ENCODE data around the gene INO80E. TPM values are rescaled to one million over a fixed set of nuclear protein-coding genes. Genes with fewer than 3 reads are reported as not detected.
A peak's percentile ranks its signal among the peaks of the same experiment; 100 is the strongest.

Gene INO80E
- total RNA-seq, 5 donors from 2014 or later (not counting 1 experiment from before 2014, with no cell fraction given) = 84.8 to 152 (median 128) TPM

DNA sequence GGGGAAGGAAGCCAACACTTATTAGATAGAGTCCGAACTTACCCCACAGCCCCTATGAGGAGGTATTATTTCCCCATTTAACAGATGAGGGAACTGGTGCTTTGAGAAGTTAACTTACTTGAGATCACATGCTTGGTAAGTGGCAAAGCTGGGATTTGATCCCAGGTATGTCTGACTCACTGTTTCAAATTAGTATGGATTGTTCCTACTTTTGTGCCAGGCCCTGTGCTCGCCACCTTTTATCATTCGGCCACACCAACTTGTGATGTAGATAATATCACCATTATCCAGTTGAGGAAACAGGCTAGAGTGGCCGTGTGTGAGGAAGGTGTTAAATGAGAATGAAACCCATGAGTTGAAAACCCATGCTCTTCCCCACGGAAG is 11.3 kb upstream of the INO80E start:
- H3K27me3 Mint-ChIP-seq = no peaks in the 10 kb centered on the region
- no peak overlapping the region for H3K27ac Mint-ChIP-seq
- H3K4me3 ChIP-seq (ENCODE audit: control insufficient read depth in 1 of 2, extremely low read depth in 1 of 2, low read length in 1 of 2) = no peak overlapping the region
- H3K9me3 ChIP-seq = no peaks in the 10 kb centered on the region
- POLR2A ChIA-PET = no interaction called here
- no CpG with 5 or more reads among the region's 5 CpGs for WGBS (ENCODE audit: insufficient coverage)
- ATAC-seq (replicated peaks in 1 of 4) = no peak
- H3K4me3 Mint-ChIP-seq = no peak overlapping the region
- H3K27me3 ChIP-seq (replicated peaks in 1 of 2; ENCODE audit: control insufficient read depth in 2 of 2, extremely low read depth in 1 of 2, insufficient read depth in 2 of 2, low read length in 1 of 2) = no peaks in the 10 kb centered on the region
- peaks cover 15 to 88% of the 10 kb centered on the region in 2 donors for H3K36me3 ChIP-seq (ENCODE audit: control insufficient read depth in 2 of 2, extremely low read depth in 1 of 2, insufficient read depth in 1 of 2, low read length in 1 of 2)
- H3K9me3 Mint-ChIP-seq = no peaks in the 10 kb centered on the region
- CTCF ChIA-PET = no interaction called here
- no peaks in the 10 kb centered on the region for H3K4me1 ChIP-seq (ENCODE audit: control insufficient read depth in 1 of 2, extremely low read depth in 1 of 2, insufficient read depth in 2 of 2, low read length in 2 of 2)
- DNase-seq = no peak
- H3K4me1 Mint-ChIP-seq = no peaks in the 10 kb centered on the region
- H3K36me3 Mint-ChIP-seq = peaks cover 57% of the 10 kb centered on the region
- no peak overlapping the region for H3K27ac ChIP-seq (ENCODE audit: low read length)

DNA sequence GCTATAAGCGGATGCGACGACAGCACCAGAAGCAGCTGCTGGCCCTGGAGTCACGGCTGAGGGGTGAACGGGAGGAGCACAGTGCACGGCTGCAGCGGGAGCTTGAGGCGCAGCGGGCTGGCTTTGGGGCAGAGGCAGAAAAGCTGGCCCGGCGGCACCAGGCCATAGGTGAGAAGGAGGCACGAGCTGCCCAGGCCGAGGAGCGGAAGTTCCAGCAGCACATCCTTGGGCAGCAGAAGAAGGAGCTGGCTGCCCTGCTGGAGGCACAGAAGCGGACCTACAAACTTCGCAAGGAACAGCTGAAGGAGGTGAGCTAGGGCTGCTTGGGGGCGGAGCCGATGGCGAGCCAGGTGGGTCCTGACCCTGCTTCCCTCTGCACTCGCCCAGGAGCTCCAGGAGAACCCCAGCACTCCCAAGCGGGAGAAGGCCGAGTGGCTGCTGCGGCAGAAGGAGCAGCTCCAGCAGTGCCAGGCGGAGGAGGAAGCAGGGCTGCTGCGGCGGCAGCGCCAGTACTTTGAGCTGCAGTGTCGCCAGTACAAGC is 10.7 kb upstream of the INO80E start:
- Histone ChIP-seq H3K36me3 (ENCODE audit: control insufficient read depth in 2 of 2, extremely low read depth in 1 of 2, insufficient read depth in 1 of 2, low read length in 1 of 2) (peaks cover 15 to 84% of the 10 kb centered on the region in 2 donors), H3K27me3 (replicated peaks in 1 of 2; ENCODE audit: control insufficient read depth in 2 of 2, extremely low read depth in 1 of 2, insufficient read depth in 2 of 2, low read length in 1 of 2) (no peaks in the 10 kb centered on the region), H3K4me3 (ENCODE audit: control insufficient read depth in 1 of 2, extremely low read depth in 1 of 2, low read length in 1 of 2) (no peak overlapping the region), H3K9me3 (no peaks in the 10 kb centered on the region), H3K4me1 (ENCODE audit: control insufficient read depth in 1 of 2, extremely low read depth in 1 of 2, insufficient read depth in 2 of 2, low read length in 2 of 2) (no peaks in the 10 kb centered on the region), H3K27ac (ENCODE audit: low read length) (no peak overlapping the region)
- H3K4me3 Mint-ChIP-seq = no peak overlapping the region
- H3K4me1 Mint-ChIP-seq = no peaks in the 10 kb centered on the region
- ChIA-PET CTCF (no interaction called here), POLR2A (no interaction called here)
- peaks cover 57% of the 10 kb centered on the region for H3K36me3 Mint-ChIP-seq
- WGBS (ENCODE audit: insufficient coverage) = 97% methylated on average over 25 of the region's 28 CpGs
- ATAC-seq (replicated peaks in 1 of 4) (no peak), DNase-seq (no peak)
- H3K27me3 Mint-ChIP-seq = no peaks in the 10 kb centered on the region
- H3K9me3 Mint-ChIP-seq = no peaks in the 10 kb centered on the region
- H3K27ac Mint-ChIP-seq = no peak overlapping the region

DNA sequence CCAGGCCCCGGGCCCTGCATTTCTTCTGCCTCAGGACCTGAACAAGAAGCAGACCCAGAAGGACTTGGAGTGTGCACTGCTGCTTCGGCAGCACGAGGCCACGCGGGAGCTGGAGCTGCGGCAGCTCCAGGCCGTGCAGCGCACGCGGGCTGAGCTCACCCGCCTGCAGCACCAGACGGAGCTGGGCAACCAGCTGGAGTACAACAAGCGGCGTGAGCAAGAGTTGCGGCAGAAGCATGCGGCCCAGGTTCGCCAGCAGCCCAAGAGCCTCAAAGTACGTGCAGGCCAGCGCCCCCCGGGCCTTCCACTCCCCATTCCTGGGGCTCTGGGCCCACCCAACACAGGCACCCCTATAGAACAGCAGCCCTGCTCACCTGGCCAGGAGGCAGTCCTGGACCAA is 9.8 kb upstream of the INO80E start:
- Mint-ChIP-seq H3K36me3 (peaks cover 56% of the 10 kb centered on the region), H3K4me3 (no peak overlapping the region), H3K27ac (no peak overlapping the region), H3K9me3 (no peaks in the 10 kb centered on the region), H3K4me1 (no peaks in the 10 kb centered on the region), H3K27me3 (no peaks in the 10 kb centered on the region)
- Histone ChIP-seq H3K27me3 (replicated peaks in 1 of 2; ENCODE audit: control insufficient read depth in 2 of 2, extremely low read depth in 1 of 2, insufficient read depth in 2 of 2, low read length in 1 of 2) (no peaks in the 10 kb centered on the region), H3K9me3 (no peaks in the 10 kb centered on the region), H3K4me1 (ENCODE audit: control insufficient read depth in 1 of 2, extremely low read depth in 1 of 2, insufficient read depth in 2 of 2, low read length in 2 of 2) (no peaks in the 10 kb centered on the region), H3K4me3 (ENCODE audit: control insufficient read depth in 1 of 2, extremely low read depth in 1 of 2, low read length in 1 of 2) (no peak overlapping the region), H3K27ac (ENCODE audit: low read length) (no peak overlapping the region), H3K36me3 (ENCODE audit: control insufficient read depth in 2 of 2, extremely low read depth in 1 of 2, insufficient read depth in 1 of 2, low read length in 1 of 2) (peaks cover 15 to 82% of the 10 kb centered on the region in 2 donors)
- WGBS (ENCODE audit: insufficient coverage) = 95% methylated on average over 15 of the region's 20 CpGs
- ATAC-seq (replicated peaks in 1 of 4) = no peak
- ChIA-PET CTCF (no interaction called here), POLR2A (no interaction called here)
- no peak for DNase-seq

DNA sequence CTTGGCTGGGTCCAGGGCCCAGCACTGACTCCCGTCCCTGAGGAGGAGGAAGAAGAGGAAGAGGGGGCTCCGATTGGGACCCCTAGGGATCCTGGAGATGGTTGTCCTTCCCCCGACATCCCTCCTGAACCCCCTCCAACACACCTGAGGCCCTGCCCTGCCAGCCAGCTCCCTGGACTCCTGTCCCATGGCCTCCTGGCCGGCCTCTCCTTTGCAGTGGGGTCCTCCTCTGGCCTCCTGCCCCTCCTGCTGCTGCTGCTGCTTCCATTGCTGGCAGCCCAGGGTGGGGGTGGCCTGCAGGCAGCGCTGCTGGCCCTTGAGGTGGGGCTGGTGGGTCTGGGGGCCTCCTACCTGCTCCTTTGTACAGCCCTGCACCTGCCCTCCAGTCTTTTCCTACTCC is 9.1 kb upstream of the INO80E start:
- H3K9me3 ChIP-seq = no peaks in the 10 kb centered on the region
- H3K36me3 ChIP-seq (ENCODE audit: control insufficient read depth in 2 of 2, extremely low read depth in 1 of 2, insufficient read depth in 1 of 2, low read length in 1 of 2) = peaks cover 15 to 82% of the 10 kb centered on the region in 2 donors
- ChIA-PET POLR2A (no interaction called here), CTCF (no interaction called here)
- Mint-ChIP-seq H3K27ac (no peak overlapping the region), H3K4me1 (no peaks in the 10 kb centered on the region), H3K4me3 (no peak overlapping the region), H3K36me3 (peaks cover 53% of the 10 kb centered on the region), H3K9me3 (no peaks in the 10 kb centered on the region), H3K27me3 (no peaks in the 10 kb centered on the region)
- no peak overlapping the region for H3K4me3 ChIP-seq (ENCODE audit: control insufficient read depth in 1 of 2, extremely low read depth in 1 of 2, low read length in 1 of 2)
- no peak for ATAC-seq (replicated peaks in 1 of 4)
- H3K4me1 ChIP-seq (ENCODE audit: control insufficient read depth in 1 of 2, extremely low read depth in 1 of 2, insufficient read depth in 2 of 2, low read length in 2 of 2) = no peaks in the 10 kb centered on the region
- no peak for DNase-seq
- no CpG with 5 or more reads among the region's 5 CpGs for WGBS (ENCODE audit: insufficient coverage)
- H3K27ac ChIP-seq (ENCODE audit: low read length) = no peak overlapping the region
- no peaks in the 10 kb centered on the region for H3K27me3 ChIP-seq (replicated peaks in 1 of 2; ENCODE audit: control insufficient read depth in 2 of 2, extremely low read depth in 1 of 2, insufficient read depth in 2 of 2, low read length in 1 of 2)

DNA sequence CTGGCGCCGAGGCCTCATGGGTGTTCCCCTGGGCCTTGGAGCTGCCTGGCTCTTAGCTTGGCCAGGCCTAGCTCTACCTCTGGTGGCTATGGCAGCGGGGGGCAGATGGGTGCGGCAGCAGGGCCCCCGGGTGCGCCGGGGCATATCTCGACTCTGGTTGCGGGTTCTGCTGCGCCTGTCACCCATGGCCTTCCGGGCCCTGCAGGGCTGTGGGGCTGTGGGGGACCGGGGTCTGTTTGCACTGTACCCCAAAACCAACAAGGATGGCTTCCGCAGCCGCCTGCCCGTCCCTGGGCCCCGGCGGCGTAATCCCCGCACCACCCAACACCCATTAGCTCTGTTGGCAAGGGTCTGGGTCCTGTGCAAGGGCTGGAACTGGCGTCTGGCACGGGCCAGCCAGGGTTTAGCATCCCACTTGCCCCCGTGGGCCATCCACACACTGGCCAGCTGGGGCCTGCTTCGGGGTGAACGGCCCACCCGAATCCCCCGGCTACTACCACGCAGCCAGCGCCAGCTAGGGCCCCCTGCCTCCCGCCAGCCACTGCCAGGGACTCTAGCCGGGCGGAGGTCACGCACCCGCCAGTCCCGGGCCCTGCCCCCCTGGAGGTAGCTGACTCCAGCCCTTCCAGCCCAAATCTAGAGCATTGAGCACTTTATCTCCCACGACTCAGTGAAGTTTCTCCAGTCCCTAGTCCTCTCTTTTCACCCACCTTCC is 8.5 kb upstream of the INO80E start:
- CTCF ChIA-PET = no interaction called here
- WGBS (ENCODE audit: insufficient coverage) = 97% methylated on average over 35 of the region's 35 CpGs
- peaks cover 49% of the 10 kb centered on the region for H3K36me3 Mint-ChIP-seq

DNA sequence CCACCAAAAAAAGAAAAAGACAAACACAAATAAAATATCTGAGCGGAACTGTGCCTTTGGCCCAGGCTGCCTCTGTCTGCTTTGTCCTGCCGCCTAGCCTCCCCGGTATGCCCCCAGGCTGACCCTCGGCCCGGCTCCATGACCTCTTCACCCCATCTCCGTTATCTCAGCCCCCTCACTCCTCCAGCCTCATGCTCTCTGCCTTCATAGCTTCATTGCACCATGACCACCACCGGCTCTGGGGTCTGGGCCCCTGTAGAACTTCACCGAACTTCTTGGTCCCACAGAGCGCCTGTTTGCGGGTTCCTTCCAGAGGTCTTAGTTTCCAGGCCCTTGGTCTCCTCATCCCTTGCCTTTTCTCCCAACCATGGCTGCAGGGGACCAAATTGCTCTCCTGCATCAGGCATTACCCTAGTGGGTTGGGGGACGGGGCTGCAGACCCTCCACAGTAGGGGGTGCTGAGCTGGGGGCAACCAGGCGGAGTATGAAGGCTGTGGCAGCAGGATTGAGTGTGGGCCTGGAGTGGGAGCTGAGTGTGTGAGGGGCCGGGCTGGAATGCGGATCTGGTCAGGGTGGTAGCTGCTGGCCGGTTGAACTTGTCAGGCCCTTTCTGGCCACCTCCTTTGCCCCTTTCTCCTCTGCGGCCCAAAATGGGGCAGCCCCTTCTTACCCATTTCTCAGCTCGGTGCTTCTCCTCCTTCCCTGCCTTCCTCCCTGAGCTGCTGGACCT is 7.5 kb upstream of the INO80E start:
- POLR2A ChIA-PET = no interaction called here
- no peak overlapping the region for H3K4me3 Mint-ChIP-seq
- no peak overlapping the region for H3K4me3 ChIP-seq (ENCODE audit: control insufficient read depth in 1 of 2, extremely low read depth in 1 of 2, low read length in 1 of 2)
- H3K36me3 ChIP-seq (ENCODE audit: control insufficient read depth in 2 of 2, extremely low read depth in 1 of 2, insufficient read depth in 1 of 2, low read length in 1 of 2) = peaks cover 18 to 81% of the 10 kb centered on the region in 2 donors
- no peaks in the 10 kb centered on the region for H3K27me3 Mint-ChIP-seq
- peaks cover 41% of the 10 kb centered on the region for H3K36me3 Mint-ChIP-seq
- no peaks in the 10 kb centered on the region for H3K9me3 Mint-ChIP-seq
- CTCF ChIA-PET = no interaction called here
- no peak overlapping the region for H3K27ac ChIP-seq (ENCODE audit: low read length)
- no peak overlapping the region for H3K27ac Mint-ChIP-seq
- no peak for DNase-seq
- no peaks in the 10 kb centered on the region for H3K27me3 ChIP-seq (replicated peaks in 1 of 2; ENCODE audit: control insufficient read depth in 2 of 2, extremely low read depth in 1 of 2, insufficient read depth in 2 of 2, low read length in 1 of 2)
- no peak for ATAC-seq (replicated peaks in 1 of 4)
- H3K9me3 ChIP-seq = no peaks in the 10 kb centered on the region
- 96% methylated on average over 11 of the region's 17 CpGs for WGBS (ENCODE audit: insufficient coverage)
- H3K4me1 Mint-ChIP-seq = no peaks in the 10 kb centered on the region
- H3K4me1 ChIP-seq (ENCODE audit: control insufficient read depth in 1 of 2, extremely low read depth in 1 of 2, insufficient read depth in 2 of 2, low read length in 2 of 2) = no peaks in the 10 kb centered on the region

More for the DNA sequence above, 8.5 kb upstream of the INO80E start:
- DNase-seq = no peak
- H3K4me3 ChIP-seq (ENCODE audit: control insufficient read depth in 1 of 2, extremely low read depth in 1 of 2, low read length in 1 of 2) = no peak overlapping the region
- H3K9me3 ChIP-seq = no peaks in the 10 kb centered on the region
- no peak overlapping the region for H3K27ac Mint-ChIP-seq
- peak in 1 of 4 experiments; percentile 26 for ATAC-seq (replicated peaks in 1 of 4)
- H3K27ac ChIP-seq (ENCODE audit: low read length) = no peak overlapping the region
- no peaks in the 10 kb centered on the region for H3K27me3 ChIP-seq (replicated peaks in 1 of 2; ENCODE audit: control insufficient read depth in 2 of 2, extremely low read depth in 1 of 2, insufficient read depth in 2 of 2, low read length in 1 of 2)
- no peaks in the 10 kb centered on the region for H3K4me1 Mint-ChIP-seq
- H3K4me3 Mint-ChIP-seq = no peak overlapping the region
- peaks cover 15 to 82% of the 10 kb centered on the region in 2 donors for H3K36me3 ChIP-seq (ENCODE audit: control insufficient read depth in 2 of 2, extremely low read depth in 1 of 2, insufficient read depth in 1 of 2, low read length in 1 of 2)
- H3K4me1 ChIP-seq (ENCODE audit: control insufficient read depth in 1 of 2, extremely low read depth in 1 of 2, insufficient read depth in 2 of 2, low read length in 2 of 2) = no peaks in the 10 kb centered on the region
- POLR2A ChIA-PET = no interaction called here
- H3K9me3 Mint-ChIP-seq = no peaks in the 10 kb centered on the region
- no peaks in the 10 kb centered on the region for H3K27me3 Mint-ChIP-seq
